ENCODE data around the gene AFF1. TPM values are rescaled to one million over a fixed set of nuclear protein-coding genes. Genes with fewer than 3 reads are reported as not detected.

AFF1 gene
- total and polyA plus RNA-seq, 7 experiments from 2014 or later = 20.8 to 88.6 (median 66.8) TPM

DNA sequence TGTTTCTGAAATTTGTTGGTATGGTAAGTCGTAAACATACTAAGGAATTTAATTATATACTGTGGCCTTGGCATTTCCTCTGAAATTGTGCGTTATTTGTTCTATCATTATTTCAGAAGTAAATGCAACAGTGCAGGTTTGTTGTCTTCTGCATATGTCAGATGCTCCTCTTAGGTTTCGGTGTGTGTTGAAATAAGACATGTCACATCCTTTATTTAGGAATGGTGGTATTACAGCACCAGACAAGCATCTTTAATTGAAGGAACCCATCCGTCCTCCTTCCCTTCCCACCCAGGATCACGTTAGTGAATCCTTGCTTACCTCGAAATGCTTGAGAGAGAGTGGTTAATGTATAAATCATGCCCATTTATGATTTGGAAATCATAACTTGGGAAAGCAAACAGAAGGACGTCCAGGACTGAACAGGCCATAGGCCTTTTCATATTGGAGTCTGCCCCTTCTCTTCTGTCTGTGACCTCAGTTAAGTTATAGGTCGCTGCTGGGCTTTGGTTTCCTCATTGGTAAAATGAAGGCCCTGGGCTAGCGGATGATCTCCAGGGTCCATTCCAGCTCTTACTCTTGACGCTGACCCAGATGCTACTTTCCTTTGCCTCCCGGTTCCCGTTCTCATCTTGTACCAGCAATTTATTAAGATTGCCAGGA is 151.5 kb downstream of the AFF1 start:
- H3K4me1 ChIP-seq (ENCODE audit: control insufficient read depth in 2 of 2, insufficient read depth in 2 of 2, low read length in 2 of 2) = no peaks in the 10 kb centered on the region
- Mint-ChIP-seq H3K9me3 (no peaks in the 10 kb centered on the region), H3K27ac (peak overlapping the region in 4 of 9 donors; percentile 4 to 46 (median 26)), H3K36me3 (peaks cover 0 to 22% (median 8%) of the 10 kb centered on the region in 5 donors), H3K27me3 (no peaks in the 10 kb centered on the region), H3K4me1 (peaks cover 19 to 36% (median 31%) of the 10 kb centered on the region in 7 donors), H3K4me3 (no peak overlapping the region)
- ATAC-seq (no peak), DNase-seq (no peak)
- H3K27ac ChIP-seq (ENCODE audit: low read depth, low read length) = no peak overlapping the region
- no peaks in the 10 kb centered on the region for H3K27me3 ChIP-seq (ENCODE audit: control insufficient read depth in 2 of 2, insufficient read depth in 2 of 2, low read length in 2 of 2)
- no peaks in the 10 kb centered on the region for H3K9me3 ChIP-seq (ENCODE audit: control insufficient read depth in 2 of 3, low read length in 3 of 3)
- ChIA-PET POLR2A (no interaction called here), CTCF (no interaction called here)
- intact Hi-C loops (cut with micrococcal nuclease) = loop anchor here in 1 of 2 donors (1.0 kb wide), 1 partner anchor 8 kb away; no protein-coding TSS in a partner anchor
- no peak overlapping the region for H3K4me3 ChIP-seq (ENCODE audit: low read length)
- peaks cover 0 to 12% (median 0%) of the 10 kb centered on the region in 3 experiments for H3K36me3 ChIP-seq (ENCODE audit: control insufficient read depth in 2 of 3, insufficient read depth in 3 of 3, low read length in 3 of 3)

DNA sequence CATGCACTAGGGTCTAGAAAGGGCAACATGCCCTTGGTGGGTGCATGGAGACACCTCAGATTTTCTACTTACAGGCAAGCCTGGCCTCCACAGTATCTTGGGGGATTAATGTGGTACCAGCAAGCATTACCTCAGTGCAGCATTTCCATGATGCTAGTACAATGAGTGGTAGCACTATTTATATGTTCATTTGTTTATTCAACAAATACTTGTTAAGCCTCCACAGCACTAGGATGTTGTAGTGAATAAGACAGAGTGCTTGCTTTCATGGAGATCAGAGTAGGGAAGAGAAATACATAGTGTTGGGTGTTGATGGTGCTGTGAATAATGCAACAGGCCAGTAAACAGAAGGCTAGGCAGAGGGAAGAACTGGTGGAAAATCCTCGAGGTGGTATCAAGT is 152.2 kb downstream of the AFF1 start:
- Histone ChIP-seq H3K27ac (ENCODE audit: low read depth, low read length) (no peak overlapping the region), H3K4me1 (ENCODE audit: control insufficient read depth in 2 of 2, insufficient read depth in 2 of 2, low read length in 2 of 2) (no peaks in the 10 kb centered on the region), H3K9me3 (ENCODE audit: control insufficient read depth in 2 of 3, low read length in 3 of 3) (no peaks in the 10 kb centered on the region), H3K27me3 (ENCODE audit: control insufficient read depth in 2 of 2, insufficient read depth in 2 of 2, low read length in 2 of 2) (no peaks in the 10 kb centered on the region), H3K36me3 (ENCODE audit: control insufficient read depth in 2 of 3, insufficient read depth in 3 of 3, low read length in 3 of 3) (peaks cover 0 to 12% (median 0%) of the 10 kb centered on the region in 3 experiments), H3K4me3 (ENCODE audit: low read length) (no peak overlapping the region)
- no peak overlapping the region for H3K4me3 Mint-ChIP-seq
- no peaks in the 10 kb centered on the region for H3K9me3 Mint-ChIP-seq
- H3K27me3 Mint-ChIP-seq = no peaks in the 10 kb centered on the region
- peaks cover 17 to 29% (median 24%) of the 10 kb centered on the region in 7 donors for H3K4me1 Mint-ChIP-seq
- peak overlapping the region in 8 of 9 donors; percentile 0 to 62 (median 8) for H3K27ac Mint-ChIP-seq
- H3K36me3 Mint-ChIP-seq = peaks cover 0 to 15% (median 5%) of the 10 kb centered on the region in 5 donors
- DNase-seq (no peak), ATAC-seq (no peak)
- intact Hi-C loops (cut with micrococcal nuclease) = no loop called here
- ChIA-PET CTCF (interaction anchor here (7.8 kb wide), 1 partner anchor 165 kb away, joined by 215 read pairs; no protein-coding TSS in a partner anchor), POLR2A (interaction anchor here (0.6 kb wide), 1 partner anchor 137 kb away, joined by 3 read pairs; no protein-coding TSS in a partner anchor)

DNA sequence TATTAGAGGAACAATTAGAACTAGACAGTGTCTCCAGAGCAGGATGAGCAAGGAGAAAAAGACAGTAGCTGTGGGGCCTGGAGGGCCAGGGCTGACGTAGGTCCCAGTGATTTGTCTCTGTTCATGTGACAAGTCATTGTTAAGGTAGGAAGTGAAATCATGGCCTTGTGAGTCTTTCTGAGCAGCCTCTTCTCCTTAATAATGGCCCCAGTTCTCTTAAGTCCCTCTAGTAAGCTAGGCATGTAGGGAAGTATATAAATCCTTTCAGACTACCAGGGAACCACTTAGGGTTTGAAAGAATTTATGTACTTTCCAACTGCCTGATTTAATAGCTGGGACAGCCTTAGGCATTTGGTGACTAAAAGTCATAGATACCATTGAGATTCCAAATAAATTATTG is 152.6 kb downstream of the AFF1 start:
- intact Hi-C loops (cut with micrococcal nuclease) = no loop called here
- ATAC-seq (peak; percentile 40), DNase-seq (no peak)
- Histone ChIP-seq H3K27me3 (ENCODE audit: control insufficient read depth in 2 of 2, insufficient read depth in 2 of 2, low read length in 2 of 2) (no peaks in the 10 kb centered on the region), H3K9me3 (ENCODE audit: control insufficient read depth in 2 of 3, low read length in 3 of 3) (no peaks in the 10 kb centered on the region), H3K36me3 (ENCODE audit: control insufficient read depth in 2 of 3, insufficient read depth in 3 of 3, low read length in 3 of 3) (peaks cover 0 to 12% (median 0%) of the 10 kb centered on the region in 3 experiments), H3K4me1 (ENCODE audit: control insufficient read depth in 2 of 2, insufficient read depth in 2 of 2, low read length in 2 of 2) (no peaks in the 10 kb centered on the region), H3K27ac (ENCODE audit: low read depth, low read length) (no peak overlapping the region), H3K4me3 (ENCODE audit: low read length) (no peak overlapping the region)
- Mint-ChIP-seq H3K4me1 (peaks cover 17 to 28% (median 25%) of the 10 kb centered on the region in 7 donors), H3K27me3 (no peaks in the 10 kb centered on the region), H3K9me3 (no peaks in the 10 kb centered on the region), H3K27ac (peak overlapping the region; percentile 0 to 62 (median 12)), H3K4me3 (no peak overlapping the region), H3K36me3 (peaks cover 0 to 15% (median 5%) of the 10 kb centered on the region in 5 donors)
- ChIA-PET CTCF (interaction anchor here (7.8 kb wide), 1 partner anchor 165 kb away, joined by 215 read pairs; no protein-coding TSS in a partner anchor), POLR2A (interaction anchor here (0.6 to 1.4 kb wide), 2 partner anchors 136 to 165 kb away, joined by 3 to 6 read pairs; no protein-coding TSS in a partner anchor)

DNA sequence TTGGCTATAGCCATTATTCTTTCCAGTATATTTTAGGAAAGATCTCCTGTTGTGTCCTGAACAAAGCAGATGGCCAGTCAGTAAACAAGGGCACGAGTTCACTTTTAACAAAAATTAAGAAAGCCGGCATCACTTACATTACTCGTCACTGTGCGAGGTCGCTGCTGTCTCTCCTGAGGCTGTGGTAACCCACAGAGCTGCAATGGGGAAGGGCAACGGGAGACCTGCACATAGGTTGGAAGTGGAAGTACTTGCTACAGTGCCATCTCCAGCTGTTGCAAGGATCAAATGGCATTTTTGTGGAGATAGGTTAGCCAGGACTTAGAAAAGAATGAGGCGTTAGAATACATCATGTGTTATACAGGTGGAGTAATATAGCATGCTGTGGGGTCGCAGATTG is 153.4 kb downstream of the AFF1 start:
- Mint-ChIP-seq H3K27me3 (no peaks in the 10 kb centered on the region), H3K4me3 (peak overlapping the region in 1 of 10 donors; percentile 16), H3K4me1 (peaks cover 18 to 31% (median 27%) of the 10 kb centered on the region in 7 donors), H3K9me3 (no peaks in the 10 kb centered on the region), H3K36me3 (peaks cover 0 to 15% (median 5%) of the 10 kb centered on the region in 5 donors), H3K27ac (peak overlapping the region in 4 of 9 donors; percentile 14 to 62 (median 39))
- DNase-seq = no peak
- Histone ChIP-seq H3K36me3 (ENCODE audit: control insufficient read depth in 2 of 3, insufficient read depth in 3 of 3, low read length in 3 of 3) (peaks cover 0 to 12% (median 0%) of the 10 kb centered on the region in 3 experiments), H3K27me3 (ENCODE audit: control insufficient read depth in 2 of 2, insufficient read depth in 2 of 2, low read length in 2 of 2) (no peaks in the 10 kb centered on the region), H3K4me1 (ENCODE audit: control insufficient read depth in 2 of 2, insufficient read depth in 2 of 2, low read length in 2 of 2) (no peaks in the 10 kb centered on the region), H3K4me3 (ENCODE audit: low read length) (no peak overlapping the region), H3K27ac (ENCODE audit: low read depth, low read length) (no peak overlapping the region), H3K9me3 (ENCODE audit: control insufficient read depth in 2 of 3, low read length in 3 of 3) (no peaks in the 10 kb centered on the region)
- ChIA-PET POLR2A (interaction anchor here (1.4 kb wide), 1 partner anchor 166 kb away, joined by 6 read pairs; no protein-coding TSS in a partner anchor), CTCF (interaction anchor here (7.8 kb wide), 1 partner anchor 166 kb away, joined by 215 read pairs; no protein-coding TSS in a partner anchor)
- ATAC-seq = no peak
- intact Hi-C loops (cut with micrococcal nuclease) = no loop called here

DNA sequence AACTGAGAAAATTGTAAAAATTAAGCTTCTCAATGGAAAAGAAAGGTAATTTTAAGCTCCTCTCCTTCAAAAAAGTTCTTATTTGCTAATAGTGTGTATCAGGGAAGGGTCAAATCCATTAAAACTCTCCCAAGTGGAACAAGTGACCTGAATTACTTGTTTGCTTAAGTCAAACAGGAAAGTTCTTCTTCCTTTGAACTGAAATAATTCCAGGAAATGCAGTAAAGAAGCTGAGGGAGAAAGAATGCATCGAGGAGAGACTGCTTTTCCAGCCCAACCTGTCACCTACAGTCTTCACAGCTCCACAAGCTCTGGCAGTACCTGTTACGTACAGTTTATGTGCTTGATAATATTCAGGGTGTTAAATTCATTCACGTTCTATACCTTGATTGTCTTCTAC is 154.6 kb downstream of the AFF1 start:
- peak overlapping the region in 5 of 9 donors; percentile 14 to 61 (median 38) for H3K27ac Mint-ChIP-seq
- intact Hi-C loops (cut with micrococcal nuclease) = no loop called here
- H3K4me1 Mint-ChIP-seq = peaks cover 17 to 43% (median 29%) of the 10 kb centered on the region in 7 donors
- no peaks in the 10 kb centered on the region for H3K9me3 Mint-ChIP-seq
- Histone ChIP-seq H3K27me3 (ENCODE audit: control insufficient read depth in 2 of 2, insufficient read depth in 2 of 2, low read length in 2 of 2) (no peaks in the 10 kb centered on the region), H3K36me3 (ENCODE audit: control insufficient read depth in 2 of 3, insufficient read depth in 3 of 3, low read length in 3 of 3) (peaks cover 0 to 12% (median 0%) of the 10 kb centered on the region in 3 experiments), H3K27ac (ENCODE audit: low read depth, low read length) (no peak overlapping the region), H3K4me3 (ENCODE audit: low read length) (no peak overlapping the region), H3K9me3 (ENCODE audit: control insufficient read depth in 2 of 3, low read length in 3 of 3) (no peaks in the 10 kb centered on the region), H3K4me1 (ENCODE audit: control insufficient read depth in 2 of 2, insufficient read depth in 2 of 2, low read length in 2 of 2) (no peaks in the 10 kb centered on the region)
- ChIA-PET POLR2A (no interaction called here), CTCF (interaction anchor here (0.6 to 7.8 kb wide), 3 partner anchors 57 to 167 kb away, joined by 3 to 215 read pairs (median 3); no protein-coding TSS in a partner anchor)
- H3K27me3 Mint-ChIP-seq = no peaks in the 10 kb centered on the region
- ATAC-seq (no peak), DNase-seq (no peak)
- no peak overlapping the region for H3K4me3 Mint-ChIP-seq
- peaks cover 0 to 14% (median 5%) of the 10 kb centered on the region in 5 donors for H3K36me3 Mint-ChIP-seq

DNA sequence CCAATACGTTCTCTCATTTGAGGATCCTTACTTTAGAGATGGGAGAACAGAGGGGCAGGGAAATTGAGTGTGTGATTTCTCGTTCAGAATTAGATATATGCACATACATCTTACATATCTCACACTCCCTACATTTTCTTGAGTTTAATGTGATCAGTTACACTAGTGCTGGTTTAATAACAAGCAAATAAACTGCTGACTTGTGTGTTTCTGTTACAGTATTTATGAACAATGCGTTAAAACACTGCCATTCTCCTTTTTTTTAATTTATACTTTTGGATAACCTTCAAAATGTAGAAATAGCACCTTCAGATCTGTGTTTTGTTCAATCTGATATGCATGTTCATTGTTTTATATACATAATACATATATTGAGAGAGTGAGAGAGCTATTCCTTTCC is 155.5 kb downstream of the AFF1 start:
- POLR2A ChIA-PET = interaction anchor here (0.6 to 1.4 kb wide), 3 partner anchors 154 to 1204 kb away, joined by 3 to 4 read pairs (median 3); partner anchors contain the start of gene AFF1

More for the DNA sequence above, 155.5 kb downstream of the AFF1 start:
- H3K9me3 Mint-ChIP-seq = no peaks in the 10 kb centered on the region
- no peaks in the 10 kb centered on the region for H3K27me3 ChIP-seq (ENCODE audit: control insufficient read depth in 2 of 2, insufficient read depth in 2 of 2, low read length in 2 of 2)
- peaks cover 0 to 11% (median 0%) of the 10 kb centered on the region in 5 donors for H3K36me3 Mint-ChIP-seq
- H3K4me3 ChIP-seq (ENCODE audit: low read length) = no peak overlapping the region
- H3K9me3 ChIP-seq (ENCODE audit: control insufficient read depth in 2 of 3, low read length in 3 of 3) = no peaks in the 10 kb centered on the region
- peaks cover 12 to 43% (median 24%) of the 10 kb centered on the region in 7 donors for H3K4me1 Mint-ChIP-seq
- no peak overlapping the region for H3K27ac ChIP-seq (ENCODE audit: low read depth, low read length)
- no peak overlapping the region for H3K4me3 Mint-ChIP-seq
- peaks cover 0 to 12% (median 0%) of the 10 kb centered on the region in 3 experiments for H3K36me3 ChIP-seq (ENCODE audit: control insufficient read depth in 2 of 3, insufficient read depth in 3 of 3, low read length in 3 of 3)
- H3K27me3 Mint-ChIP-seq = no peaks in the 10 kb centered on the region
- intact Hi-C loops (cut with micrococcal nuclease) = no loop called here
- H3K4me1 ChIP-seq (ENCODE audit: control insufficient read depth in 2 of 2, insufficient read depth in 2 of 2, low read length in 2 of 2) = no peaks in the 10 kb centered on the region
- CTCF ChIA-PET = interaction anchor here (0.5 to 7.8 kb wide), 5 partner anchors 150 to 286 kb away, joined by 3 to 215 read pairs (median 3); no protein-coding TSS in a partner anchor
- DNase-seq (no peak), ATAC-seq (no peak)
- H3K27ac Mint-ChIP-seq = peak overlapping the region in 3 of 9 donors; percentile 22 to 45 (median 36)

Data from naive thymus-derived CD4-positive, alpha-beta T cell (primary cell).